Cardiac septum (tissue), 1 donor: ENCODE data around the gene RPS6KA5. TPM values are rescaled to one million over a fixed set of nuclear protein-coding genes. Genes with fewer than 3 reads are reported as not detected.
"Not testable (repeated sequence)": the region's sequence is repeated elsewhere in the genome, so short reads cannot be mapped to it uniquely, and the experiment has no call there.

ENCODE experiments used
- DNase-seq: peaks from one replicate; pipeline ENCODE4 v3.0.0-alpha.2; 2020; ENCODE audit warnings: low spot score
- intact Hi-C: fragments of 100-400 bp; cut with DNase I; formaldehyde crosslinking; loops from one replicate; pipeline ENCODE4 v1.14.0; 2022
- total RNA-seq: library from RNA; stranded (reverse); fragmentation: NEBNext Ultra II Directional; extraction: Animal tissue kit (Norgen Biotek cat#: 25700); gene quantifications from one replicate; pipeline ENCODE4 v1.2.1, GENCODE V29; 2021
- donor health status: DM: no; HTN: no; CAD: no.

The RPS6KA5 gene
- total RNA-seq, 1 donor from 2014 or later, result 3.8 TPM

DNA sequence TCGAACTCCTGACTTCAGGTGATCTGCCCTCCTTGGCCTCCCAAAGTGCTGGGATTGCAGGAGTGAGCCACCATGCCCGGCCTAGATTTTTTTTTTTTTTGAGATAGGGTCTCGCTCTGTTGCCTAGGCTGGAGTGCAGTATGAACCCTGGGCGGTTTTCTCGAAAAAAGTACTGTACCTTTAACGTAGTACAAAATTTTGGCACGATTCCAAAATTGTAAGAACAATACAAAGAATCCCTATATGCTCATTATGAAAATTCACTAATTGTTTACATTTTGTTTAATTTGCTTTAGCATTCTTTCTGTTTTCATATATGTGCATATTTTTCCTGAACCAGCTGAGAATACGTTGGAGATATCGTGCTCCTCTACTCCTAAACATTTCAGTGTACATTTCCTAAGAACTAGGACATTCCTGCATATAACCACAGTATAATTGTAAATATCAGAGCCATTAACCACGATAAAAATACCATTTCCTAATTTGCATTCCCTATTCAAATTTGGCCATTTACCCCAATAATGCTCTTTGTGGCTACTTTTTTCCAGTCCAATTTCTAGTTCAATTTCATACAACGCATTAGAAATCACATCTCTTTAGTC lies 97.8 kb downstream of the RPS6KA5 start:
- no peak for DNase-seq
- intact Hi-C loops, result no loop called here

DNA sequence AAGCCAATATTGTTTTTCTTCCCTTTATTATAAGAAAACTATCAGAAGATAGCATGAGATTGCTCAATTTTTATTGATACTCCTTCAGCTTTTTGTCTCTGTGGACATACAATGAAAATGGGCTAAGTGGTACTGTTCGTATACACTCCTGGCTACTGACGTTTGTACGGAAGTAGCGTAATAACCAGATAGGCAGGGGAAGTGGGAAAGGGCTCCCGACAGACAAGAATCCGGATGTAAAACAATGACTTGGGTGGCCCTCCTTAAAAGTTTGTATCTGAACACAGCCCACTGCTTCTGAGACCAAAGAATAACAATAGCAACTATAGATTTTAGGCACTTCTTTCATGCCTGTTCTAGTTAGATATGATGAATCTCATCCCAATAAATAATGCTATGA lies 99.6 kb downstream of the RPS6KA5 start:
- no peak for DNase-seq
- intact Hi-C loops, result no loop called here

DNA sequence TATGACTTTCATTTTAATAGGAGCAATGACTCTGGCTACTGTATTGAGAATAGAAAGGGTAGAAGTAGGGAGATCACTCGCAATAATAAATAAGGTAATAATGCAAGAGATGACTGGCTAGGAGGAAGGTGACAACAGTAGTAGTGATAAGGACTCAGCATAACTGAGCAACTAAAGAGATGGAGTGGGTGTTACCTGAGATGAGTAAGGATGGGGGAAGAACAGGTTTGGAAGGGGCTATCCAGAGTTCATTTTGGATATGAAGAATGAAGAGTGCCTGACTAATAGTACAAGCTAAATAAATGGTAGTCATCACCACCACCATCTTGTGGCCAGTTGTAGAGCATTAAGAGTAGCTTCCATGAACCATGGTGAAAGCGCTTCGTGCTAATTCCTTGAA lies 101.1 kb downstream of the RPS6KA5 start:
- intact Hi-C loops, result no loop called here
- no peak for DNase-seq

DNA sequence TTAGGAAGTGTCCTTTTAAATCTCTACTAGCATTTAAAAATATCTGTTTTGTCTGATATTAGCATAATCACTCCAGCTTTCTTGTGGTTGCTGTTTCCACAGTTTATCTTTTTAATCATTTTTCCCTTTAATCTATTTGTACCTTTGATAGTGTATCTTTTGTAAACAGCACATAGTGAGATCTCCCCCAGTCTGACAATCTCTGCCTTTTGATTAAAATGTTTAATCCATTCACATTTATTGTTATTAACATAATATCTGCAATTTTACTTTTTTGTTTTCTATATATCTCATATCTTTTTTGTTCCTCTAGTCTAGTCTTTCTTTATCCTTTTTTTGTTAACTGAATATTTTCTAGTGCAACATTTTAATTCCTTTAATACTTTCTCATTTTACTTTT lies 104.2 kb downstream of the RPS6KA5 start:
- no peak for DNase-seq
- intact Hi-C loops, result no loop called here

DNA sequence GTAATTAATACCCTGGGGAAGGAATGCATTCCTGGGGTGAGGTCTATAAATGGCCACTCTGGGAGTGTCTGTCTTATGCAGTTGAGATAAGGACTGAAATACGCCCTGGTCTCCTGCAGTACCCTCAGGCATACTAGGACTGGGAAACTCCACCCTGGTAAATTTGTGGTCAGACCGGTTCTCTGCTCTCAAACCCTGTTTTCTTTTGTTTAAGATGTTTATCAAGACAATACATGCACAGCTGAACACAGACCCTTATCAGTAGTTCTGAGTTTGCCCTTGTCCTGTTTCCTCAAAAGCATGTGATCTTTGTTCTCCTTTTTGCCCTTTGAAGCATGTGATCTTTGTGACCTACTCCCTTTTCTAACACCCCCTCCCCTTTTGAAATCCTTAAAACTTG lies 106.8 kb downstream of the RPS6KA5 start:
- intact Hi-C loops, DNase-seq: not testable (repeated sequence)

DNA sequence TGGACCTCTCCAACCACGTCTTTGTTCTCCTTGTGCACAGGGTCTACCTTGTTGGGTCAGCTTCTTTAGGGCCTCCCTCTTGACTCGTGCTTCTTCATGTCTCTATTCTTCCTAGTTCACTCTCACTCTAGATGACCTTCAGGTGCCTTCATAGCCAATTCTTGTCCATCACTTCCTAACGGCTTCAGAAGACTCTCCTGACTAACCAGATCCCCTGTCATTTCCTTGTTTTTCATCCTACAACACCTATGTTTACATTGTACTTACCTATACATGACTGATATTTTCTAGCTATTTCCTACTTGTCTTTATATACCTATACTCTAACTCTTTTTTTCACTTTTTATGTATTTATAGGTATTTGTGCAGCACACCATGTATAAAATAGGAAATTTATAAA lies 117.1 kb downstream of the RPS6KA5 start:
- intact Hi-C loops, result no loop called here

DNA sequence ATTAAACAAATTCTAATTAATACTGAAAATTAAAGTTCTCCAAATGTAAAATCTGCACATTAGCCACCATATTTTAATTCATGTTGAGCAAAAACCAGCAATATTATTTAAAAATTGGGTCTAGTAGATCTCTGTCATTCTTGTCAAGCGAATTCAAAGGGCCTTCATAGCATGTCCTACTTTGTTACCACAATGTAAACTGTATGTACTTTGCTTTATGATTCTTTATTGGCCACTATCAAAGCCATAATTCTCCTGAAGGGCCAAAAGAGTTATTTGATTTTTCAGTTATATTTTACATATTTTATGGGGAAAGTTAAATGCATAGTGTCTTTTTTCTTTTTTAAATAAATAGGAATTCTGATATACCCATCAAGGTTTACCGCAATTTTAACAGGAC lies 117.9 kb downstream of the RPS6KA5 start:
- intact Hi-C loops, result no loop called here
- DNase-seq, result no peak

More for the DNA sequence above, 117.1 kb downstream of the RPS6KA5 start:
- DNase-seq, result no peak

DNA sequence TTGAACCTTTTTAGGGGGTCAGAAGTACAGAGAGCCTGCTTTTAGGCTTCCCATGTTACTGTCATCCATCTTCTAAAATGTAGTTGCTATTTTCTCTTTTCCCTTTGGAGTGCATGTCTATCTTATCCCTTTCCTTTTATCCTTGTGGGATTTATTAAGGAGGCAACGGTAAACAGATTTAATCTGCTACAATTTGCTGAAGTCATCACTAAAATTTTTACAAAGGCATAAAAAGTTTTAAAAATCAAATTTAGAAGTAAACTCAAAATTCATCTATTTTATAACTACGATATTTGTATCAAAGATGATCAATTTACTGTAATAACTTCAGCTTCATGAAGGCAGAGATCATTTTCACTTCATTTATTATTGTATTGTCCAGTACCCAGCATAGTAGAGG lies 118.7 kb downstream of the RPS6KA5 start:
- no peak for DNase-seq
- intact Hi-C loops, result no loop called here

DNA sequence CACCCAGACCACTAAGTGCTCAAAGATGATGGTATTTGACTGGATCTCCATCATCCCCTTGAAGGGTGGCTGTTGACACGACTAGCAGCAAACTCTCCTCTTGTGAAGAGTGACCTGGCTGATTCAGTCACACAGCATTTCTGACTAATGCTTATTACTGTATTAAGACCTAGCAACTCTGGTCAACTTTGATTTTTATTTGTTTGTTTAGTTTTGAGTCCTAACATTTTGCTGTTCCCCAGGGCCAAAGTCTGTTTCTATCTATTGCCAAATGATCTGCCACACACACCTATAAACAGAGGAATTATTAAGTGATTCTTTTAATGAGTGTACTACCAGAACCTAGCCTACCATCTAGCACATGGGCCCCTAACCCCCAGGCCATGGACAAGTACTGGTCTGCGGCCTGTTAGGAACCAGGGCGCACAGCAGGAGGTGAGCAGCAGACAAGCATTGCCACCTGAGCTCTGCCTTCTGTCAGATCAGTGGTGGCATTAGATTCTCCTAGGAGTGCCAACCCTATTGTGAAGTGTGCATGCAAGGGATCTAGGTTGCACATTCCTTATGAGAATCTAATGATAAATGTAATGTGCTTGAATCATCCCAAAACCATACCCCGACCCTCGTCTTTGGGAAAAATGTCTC lies 120.0 kb downstream of the RPS6KA5 start:
- intact Hi-C loops, result no loop called here
- DNase-seq, result no peak

DNA sequence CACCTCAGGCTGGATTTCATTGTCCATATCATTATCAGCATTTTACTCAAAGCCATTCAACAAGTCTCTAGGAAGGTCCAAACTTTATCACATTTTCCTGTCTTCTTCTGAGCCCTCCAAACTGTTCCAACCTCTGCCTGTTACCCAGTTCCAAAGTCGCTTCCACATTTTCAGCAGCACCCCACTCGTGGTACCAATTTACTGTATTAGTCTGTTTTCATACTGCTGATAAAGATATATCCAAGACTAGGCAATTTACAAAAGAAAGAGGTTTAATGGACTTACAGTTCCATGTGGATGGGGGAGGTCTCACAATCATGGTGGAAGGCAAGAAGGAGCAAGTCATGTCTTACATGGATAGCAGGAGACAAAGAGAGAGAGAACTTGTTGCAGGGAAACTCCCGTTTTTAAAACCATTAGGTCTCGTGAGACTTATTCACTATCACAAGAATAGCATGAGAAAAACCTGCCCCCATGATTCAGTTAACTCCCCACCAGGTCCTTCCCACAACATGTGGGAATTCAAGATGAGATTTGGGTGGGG lies 121.1 kb downstream of the RPS6KA5 start:
- intact Hi-C loops, DNase-seq: not testable (repeated sequence)

DNA sequence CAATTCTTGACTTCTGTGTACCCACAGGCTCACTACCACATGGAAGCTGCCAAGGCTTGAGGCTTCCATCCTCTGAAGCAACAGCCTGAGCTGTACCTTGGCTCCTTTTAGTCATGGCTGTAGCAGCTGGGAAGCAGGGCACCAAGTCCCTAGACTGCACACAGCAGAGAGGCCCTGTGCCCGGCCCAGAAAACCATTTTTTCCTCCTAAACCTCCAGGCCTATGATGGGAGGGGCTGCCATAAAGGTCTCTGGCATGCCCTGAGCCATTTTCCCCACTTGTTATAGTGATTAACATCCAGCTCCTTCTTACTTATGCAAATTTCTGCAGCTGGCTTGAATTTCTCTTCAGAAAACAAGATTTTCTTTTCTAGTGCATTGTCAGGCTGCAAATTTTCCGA lies 121.8 kb downstream of the RPS6KA5 start:
- intact Hi-C loops, result no loop called here

DNA sequence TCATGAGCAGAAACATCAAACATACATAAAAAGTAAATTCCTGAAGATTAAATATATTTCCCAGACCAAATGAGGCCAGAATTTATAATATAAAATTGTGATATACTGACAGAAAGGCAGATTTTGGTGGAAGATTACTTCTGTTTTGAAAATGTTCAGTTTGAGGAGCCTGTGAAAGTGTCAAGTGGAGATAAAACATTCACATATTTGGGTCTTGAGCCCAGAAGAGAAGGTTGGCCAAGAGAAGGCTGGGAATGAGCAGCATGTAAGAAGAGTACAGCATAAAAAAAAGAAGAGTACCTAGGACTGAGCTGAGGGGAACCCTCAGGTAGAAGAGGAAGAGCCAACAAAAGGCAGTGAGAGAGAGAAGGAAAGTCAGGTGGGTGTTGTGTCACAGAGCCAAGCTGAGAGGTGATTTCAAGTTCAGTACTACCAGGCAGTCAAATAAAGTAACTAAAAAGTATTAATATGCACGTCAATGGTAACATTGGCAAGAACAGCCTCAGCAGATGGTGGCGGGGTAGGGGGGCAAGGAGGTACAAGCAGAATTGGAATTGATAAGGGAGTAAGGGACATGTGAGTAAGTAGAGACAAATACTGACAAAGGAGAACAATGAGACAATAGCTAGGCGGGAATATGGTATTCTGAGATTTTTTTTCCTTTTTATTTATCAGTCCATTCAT lies 123.5 kb downstream of the RPS6KA5 start:
- DNase-seq, result no peak
- intact Hi-C loops, result no loop called here

More for the DNA sequence above, 121.8 kb downstream of the RPS6KA5 start:
- no peak for DNase-seq

DNA sequence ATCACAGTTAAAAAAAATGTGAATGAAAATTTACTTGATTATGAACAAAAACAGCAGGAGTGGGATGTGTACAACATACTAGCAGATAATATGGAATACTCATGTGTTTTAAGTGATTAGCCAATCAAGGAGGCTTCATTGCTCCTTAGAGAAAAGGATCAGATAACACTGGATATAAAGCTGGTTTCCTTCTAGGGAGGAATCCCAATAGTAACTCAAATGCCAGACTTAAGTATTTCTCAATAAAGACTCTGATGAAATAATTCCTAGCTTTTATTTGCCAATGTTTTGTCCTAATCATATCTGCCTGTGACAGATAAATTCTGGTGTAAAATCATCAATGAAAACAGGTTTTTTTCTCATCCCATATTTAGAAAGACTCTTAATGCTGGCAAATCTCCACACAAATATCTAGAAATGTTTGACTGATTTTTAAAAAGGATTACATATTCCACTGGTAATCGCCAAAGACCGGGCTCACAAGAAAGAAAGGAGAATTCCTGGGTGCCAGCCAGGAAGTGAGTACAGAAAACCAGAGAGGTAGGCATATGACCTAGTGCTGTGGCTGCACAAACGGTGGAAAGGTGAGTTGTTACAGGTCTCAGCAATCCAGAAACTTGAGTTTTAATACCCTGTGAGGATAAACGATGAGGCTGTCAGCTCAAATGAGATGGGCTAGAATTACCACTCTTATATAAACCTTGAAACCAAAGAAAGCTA lies 135.7 kb downstream of the RPS6KA5 start:
- intact Hi-C loops, result no loop called here
- no peak for DNase-seq

DNA sequence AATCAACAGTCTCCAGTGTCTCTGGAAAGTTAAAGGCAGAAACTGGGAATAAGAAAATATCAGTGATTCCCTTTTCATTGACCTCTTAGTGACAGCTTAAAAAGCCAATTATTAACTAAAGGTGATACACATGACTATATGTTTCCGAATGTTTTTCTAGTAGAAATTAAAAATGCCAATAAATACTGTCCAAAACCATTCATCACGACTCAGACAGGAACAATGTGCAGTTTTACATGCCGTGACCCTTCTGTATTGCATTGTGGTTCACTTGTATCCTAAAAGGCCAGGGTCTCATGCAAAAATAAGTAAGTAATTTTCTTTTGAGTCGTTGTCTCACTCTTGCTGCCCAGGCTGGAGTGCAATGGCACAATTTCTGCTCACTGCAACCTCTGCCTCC lies 138.3 kb downstream of the RPS6KA5 start:
- no peak for DNase-seq
- intact Hi-C loops, result no loop called here

DNA sequence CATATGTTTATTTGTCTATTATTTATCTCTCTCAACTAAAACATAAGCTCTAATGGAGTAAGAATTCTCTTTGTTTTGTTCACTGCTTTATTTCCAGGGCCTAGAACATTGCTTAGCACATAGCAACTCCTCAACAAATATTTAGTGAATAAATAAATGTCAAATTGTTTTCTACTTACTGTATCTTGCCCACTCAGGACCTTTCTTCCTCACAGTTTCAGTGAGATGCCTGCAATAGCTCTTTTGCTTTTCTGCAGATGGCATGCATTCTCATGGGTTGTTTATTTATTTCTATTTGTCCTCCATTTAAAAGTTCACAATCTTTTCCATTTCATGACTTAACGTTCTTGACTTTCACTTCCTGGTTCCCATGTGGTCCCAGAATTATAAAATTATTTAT lies 149.3 kb downstream of the RPS6KA5 start:
- intact Hi-C loops, result no loop called here
- DNase-seq, result no peak

DNA sequence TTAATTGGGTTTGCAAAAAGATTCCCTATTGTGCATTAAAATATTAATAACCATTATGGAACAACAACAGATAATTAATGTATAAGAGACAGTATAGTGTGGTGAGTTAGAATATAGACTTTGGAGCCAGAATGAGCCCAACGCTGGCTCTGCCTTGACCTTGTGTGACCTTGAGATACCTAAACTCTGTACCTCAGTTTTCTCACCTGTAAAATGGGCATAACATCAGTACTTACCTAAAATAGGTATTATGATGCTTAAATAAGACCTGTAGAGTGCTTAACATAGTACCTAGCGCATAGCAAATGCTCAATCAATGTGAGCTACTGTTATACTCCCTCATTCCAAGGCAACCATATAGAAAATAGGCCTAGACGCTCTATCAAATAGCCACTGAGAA lies 153.3 kb downstream of the RPS6KA5 start:
- intact Hi-C loops, result no loop called here
- no peak for DNase-seq

DNA sequence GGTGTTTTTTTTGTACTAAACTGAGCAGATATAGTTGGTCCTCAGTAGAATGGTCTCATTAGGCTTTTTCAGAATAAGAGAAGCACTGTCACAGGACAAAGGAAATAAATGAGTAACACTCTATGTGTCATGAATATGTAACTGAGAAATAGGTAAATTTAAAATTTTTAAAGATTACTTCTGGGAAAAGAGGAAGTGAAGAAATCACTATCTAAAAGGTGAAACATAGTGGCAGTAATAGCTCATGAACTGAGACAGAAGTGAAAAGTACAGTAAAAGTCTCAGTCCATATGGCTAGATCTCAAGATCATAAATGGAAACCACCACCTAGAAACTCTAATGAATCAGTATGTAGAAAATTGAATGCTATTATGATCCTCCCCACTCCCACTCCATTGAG lies 154.9 kb downstream of the RPS6KA5 start:
- intact Hi-C loops, result no loop called here
- no peak for DNase-seq

DNA sequence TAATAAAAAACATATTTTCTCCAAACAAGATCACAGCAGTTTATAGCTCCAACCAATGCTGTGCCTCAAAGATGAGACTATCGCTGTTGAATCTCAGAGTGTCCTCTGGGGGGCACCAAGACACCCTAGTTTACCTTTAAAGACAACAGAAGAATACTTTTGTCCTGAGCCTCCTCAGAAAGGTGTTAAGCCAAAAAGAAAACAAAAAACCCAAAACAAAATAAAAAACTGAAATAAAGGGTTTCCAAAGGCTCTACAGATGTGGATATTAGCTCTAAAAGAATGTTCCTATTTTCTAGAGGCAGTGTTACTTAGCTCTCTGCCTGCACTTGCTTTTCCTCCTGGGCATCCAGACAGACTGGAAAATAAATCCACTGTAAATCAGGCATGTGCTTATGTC lies 157.3 kb downstream of the RPS6KA5 start:
- no peak for DNase-seq
- intact Hi-C loops, result loop anchor here (1.0 to 5.0 kb wide), 2 partner anchors 270 to 384 kb away; no protein-coding TSS in a partner anchor

DNA sequence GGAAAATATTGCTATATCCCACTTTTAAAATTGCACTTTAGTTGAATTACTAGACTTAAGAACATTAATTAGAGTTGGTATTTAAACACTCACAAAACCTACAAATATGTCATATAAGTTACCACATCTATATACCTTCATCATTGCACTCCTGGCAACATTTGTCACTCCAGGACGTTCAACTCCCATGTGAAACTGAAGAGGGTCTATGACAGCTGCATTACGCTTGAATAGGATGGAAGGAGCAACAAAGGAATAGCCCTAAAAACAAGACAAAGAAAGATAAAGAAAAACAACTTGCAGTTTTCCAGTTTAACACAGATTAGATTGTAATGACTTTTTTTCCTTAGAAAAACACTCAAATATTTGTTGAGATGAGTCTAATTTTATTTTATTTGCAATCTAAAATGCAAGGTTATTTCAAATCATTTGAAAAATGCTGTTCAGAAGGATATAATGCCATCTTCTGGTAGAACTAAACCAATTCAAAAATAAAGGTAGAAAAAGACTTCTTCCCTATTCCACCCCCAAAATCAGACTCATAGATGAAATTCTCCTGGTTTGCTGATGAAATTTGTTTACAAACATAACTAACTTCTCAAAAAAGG lies 159.9 kb downstream of the RPS6KA5 start:
- intact Hi-C loops, result loop anchor here (5.0 kb wide), 1 partner anchor 387 kb away; no protein-coding TSS in a partner anchor
- no peak for DNase-seq

DNA sequence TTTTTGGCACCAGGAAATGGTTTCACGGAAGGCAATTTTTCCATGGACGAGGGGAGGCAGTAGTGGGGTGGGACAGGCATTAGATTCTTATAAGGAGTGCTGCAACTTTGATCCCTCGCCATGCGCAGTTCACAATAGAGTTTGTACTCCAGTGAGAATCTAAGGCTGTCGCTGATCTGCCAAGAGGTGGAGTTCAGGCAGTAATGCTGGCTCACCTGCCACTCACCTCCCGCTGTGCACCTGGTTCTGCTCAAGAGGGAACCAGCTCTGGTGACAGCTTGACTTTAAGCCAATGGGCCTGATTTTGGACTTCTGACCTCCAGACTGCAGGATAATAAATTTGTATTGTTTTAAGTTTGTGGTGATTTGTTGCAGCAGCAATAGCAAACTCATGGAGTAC lies 163.4 kb downstream of the RPS6KA5 start:
- intact Hi-C loops, result loop anchor here (10.0 kb wide), 1 partner anchor 132 kb away; no protein-coding TSS in a partner anchor
- DNase-seq, result no peak
